GM12891 (cell line): ENCODE measurements around the gene LRRC36.

Source experiments
- DNase-seq: peaks from one replicate; pipeline ENCODE4 v3.0.0; 2011; ENCODE audit warnings: low spot score; ENCODE audit not compliant: insufficient read length
- FAIRE-seq: peaks from 2 replicates; lab custom pipeline; 2011; peaks lifted over from hg19 to GRCh38; lab: Jason Lieb, UNC
- PAX5 ChIP-seq: IDR thresholded peaks from 2 replicates; pipeline ENCODE4 v1.6.1; 2011; ENCODE audit warnings: low read length, moderate library complexity, mild to moderate bottlenecking; ENCODE audit not compliant: insufficient read depth, severe bottlenecking
- POLR2A ChIP-seq: IDR thresholded peaks from 2 replicates; pipeline ENCODE4 v1.6.1; 2011; ENCODE audit warnings: low read depth, low read length, control low read depth
- POLR2AphosphoS5 ChIP-seq: IDR thresholded peaks from 2 replicates; pipeline ENCODE4 v1.6.1; 2011; ENCODE audit warnings: low read depth, low read length, control low read depth
- POU2F2 ChIP-seq: IDR thresholded peaks from 2 replicates; pipeline ENCODE4 v1.6.1; 2011; ENCODE audit warnings: low read depth, mild to moderate bottlenecking, control low read depth, low read length, moderate library complexity
- SPI1 ChIP-seq: IDR thresholded peaks from 2 replicates; pipeline ENCODE4 v1.6.1; 2011; ENCODE audit warnings: low read depth, low read length, control low read depth
- TAF1 ChIP-seq: IDR thresholded peaks from 2 replicates; pipeline ENCODE4 v1.6.1; 2011; ENCODE audit warnings: low read depth, low read length, control low read depth

The LRRC36 gene

DNA sequence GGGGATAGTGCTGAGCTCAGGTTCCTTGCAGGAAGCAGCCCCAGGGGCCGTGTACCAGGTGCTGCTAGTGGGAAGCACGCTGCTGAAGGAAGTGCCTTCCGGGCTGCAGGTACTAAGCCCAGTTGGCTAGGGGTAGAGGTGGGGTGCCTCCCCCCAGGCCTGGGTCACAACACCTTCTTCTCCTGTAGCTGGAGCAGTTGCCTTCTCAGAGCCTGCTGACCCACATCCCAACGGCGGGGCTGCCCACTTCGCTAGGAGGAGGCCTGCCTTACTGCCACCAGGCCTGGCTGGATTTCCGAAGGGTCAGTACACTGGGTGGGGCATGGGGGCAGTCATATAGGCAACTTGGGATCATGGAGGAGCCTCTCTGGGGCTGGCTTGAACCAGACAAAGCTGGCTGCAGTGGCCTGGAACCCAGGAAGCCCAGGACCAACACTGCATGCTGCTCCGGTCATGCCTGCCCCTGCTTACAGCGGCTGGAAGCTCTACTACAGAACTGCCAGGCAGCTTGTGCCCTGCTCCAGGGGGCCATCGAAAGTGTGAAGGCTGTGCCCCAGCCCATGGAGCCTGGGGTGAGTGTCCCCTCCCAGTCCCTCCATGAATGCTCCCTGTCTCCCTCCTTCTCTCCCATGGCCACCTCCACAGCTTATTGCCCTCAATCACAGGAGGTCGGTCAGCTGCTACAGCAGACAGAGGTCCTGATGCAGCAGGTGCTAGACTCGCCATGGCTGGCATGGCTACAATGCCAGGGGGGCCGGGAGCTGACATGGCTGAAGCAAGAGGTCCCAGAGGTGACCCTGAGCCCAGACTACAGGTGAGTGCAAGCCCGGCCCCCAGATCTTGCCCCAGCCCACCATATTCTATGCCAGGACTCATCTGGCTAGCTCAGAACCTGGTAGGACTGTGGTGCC is 44.8 kb upstream of the LRRC36 start:
- FAIRE-seq: no peak

DNA sequence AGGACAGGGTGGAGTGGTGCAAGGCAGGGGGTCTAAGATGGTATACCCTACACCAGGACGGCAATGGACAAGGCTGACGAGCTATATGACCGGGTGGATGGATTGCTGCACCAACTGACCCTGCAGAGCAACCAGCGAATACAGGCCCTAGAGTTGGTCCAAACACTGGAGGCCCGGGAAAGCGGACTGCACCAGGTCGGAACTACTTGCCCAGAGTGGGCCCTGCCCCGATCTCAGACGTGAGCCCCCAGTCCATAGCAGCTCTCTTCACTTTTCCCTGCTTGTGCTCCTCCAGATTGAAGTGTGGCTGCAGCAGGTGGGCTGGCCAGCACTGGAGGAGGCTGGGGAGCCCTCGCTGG is 44.2 kb upstream of the LRRC36 start:
- TF ChIP-seq POLR2A (no peak), PAX5 (no peak), POU2F2 (no peak), SPI1 (no peak), POLR2AphosphoS5 (no peak), TAF1 (no peak)
- DNase-seq (no peak), FAIRE-seq (no peak)

More for the DNA sequence above, 44.8 kb upstream of the LRRC36 start:
- TF ChIP-seq POU2F2: no peak
- no peak for TF ChIP-seq PAX5
- TF ChIP-seq TAF1: no peak
- no peak for TF ChIP-seq POLR2A
- no peak for TF ChIP-seq POLR2AphosphoS5
- TF ChIP-seq SPI1: no peak
- DNase-seq: no peak

DNA sequence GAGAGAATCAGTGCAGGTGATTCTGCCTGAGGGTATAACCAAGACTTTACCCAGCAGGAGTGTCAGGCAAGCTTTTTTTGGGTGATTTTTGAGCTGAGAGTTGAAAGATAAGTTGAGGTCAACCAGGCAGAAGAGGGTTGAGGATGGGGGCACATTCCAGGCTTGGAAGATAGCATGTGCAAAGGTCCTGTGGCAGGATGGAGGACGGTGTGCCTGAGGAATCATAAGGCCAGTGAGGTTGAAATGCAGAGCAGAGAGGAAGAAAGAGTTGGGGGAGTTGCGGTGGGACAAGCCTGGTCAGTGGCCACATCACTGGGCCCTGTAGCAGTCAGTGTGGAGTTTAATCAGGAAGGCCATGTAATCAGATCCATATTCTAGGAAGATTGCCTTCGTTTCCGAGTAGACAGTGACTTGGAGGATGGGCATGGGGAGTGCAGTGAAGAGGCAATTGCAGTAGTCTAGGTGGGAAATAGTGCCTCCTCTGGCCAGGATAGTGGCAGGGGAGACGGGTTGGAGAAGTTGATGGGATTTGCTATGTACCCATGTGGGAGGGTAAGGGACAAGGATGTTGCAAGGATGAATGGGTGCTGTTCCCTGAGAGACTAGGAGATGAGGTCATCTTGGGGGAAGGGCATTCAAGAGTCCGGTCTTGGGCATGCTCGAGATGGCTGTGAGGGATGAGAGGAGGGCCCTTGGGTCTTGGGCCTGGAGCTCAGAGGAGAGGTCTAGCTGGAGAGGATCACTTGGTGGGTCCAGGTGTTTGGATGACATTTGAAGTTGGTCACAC is 43.4 kb upstream of the LRRC36 start:
- DNase-seq (no peak), FAIRE-seq (no peak)
- TF ChIP-seq POU2F2 (no peak), SPI1 (no peak), TAF1 (no peak), PAX5 (no peak), POLR2A (no peak), POLR2AphosphoS5 (no peak)

GRCh38 chr16:67283826-67284555 is 42.6 kb upstream of the LRRC36 start:
- FAIRE-seq (no peak), DNase-seq (no peak)
- TF ChIP-seq POU2F2: no peak
- TF ChIP-seq POLR2A: no peak
- no peak for TF ChIP-seq PAX5
- no peak for TF ChIP-seq POLR2AphosphoS5
- no peak for TF ChIP-seq TAF1
- TF ChIP-seq SPI1: no peak

DNA sequence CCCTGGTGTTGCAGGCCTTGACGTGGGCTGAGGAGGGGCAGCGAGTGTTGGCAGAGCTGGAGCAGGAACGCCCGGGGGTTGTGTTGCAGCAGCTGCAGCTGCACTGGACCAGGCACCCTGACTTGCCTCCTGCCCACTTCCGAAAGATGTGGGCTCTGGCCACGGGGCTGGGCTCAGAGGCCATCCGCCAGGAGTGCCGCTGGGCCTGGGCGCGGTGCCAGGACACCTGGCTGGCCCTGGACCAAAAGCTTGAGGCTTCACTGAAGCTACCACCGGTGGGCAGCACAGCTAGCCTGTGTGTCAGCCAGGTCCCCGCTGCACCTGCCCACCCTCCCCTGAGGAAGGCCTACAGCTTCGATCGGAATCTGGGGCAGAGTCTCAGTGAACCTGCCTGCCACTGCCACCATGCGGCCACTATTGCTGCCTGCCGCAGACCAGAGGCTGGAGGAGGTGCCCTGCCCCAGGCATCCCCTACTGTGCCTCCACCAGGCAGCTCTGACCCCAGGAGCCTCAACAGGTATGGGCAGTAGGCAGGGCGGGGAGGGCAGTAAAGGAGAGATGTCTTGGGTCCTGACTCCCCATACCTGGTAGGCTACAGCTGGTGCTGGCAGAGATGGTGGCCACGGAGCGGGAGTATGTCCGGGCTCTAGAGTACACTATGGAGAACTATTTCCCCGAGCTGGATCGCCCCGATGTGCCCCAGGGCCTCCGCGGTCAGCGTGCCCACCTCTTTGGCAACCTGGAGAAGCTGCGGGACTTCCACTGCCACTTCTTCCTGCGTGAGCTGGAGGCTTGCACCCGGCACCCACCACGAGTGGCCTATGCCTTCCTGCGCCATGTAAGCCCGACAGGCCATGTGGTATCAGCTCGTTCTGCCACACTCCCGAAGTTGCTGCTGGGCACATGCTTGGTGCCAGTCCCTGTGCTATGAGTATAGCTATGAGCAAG is 41.6 kb upstream of the LRRC36 start:
- peak; percentile 46 for DNase-seq
- no peak for TF ChIP-seq SPI1
- no peak for TF ChIP-seq POLR2A
- TF ChIP-seq POLR2AphosphoS5: no peak
- TF ChIP-seq TAF1: no peak
- no peak for TF ChIP-seq POU2F2
- TF ChIP-seq PAX5: no peak
- FAIRE-seq: peak; percentile 47

- no peak for TF ChIP-seq POLR2AphosphoS5
- no peak for TF ChIP-seq SPI1
- no peak for TF ChIP-seq PAX5
- no peak for TF ChIP-seq POU2F2
- no peak for TF ChIP-seq POLR2A
- no peak for TF ChIP-seq TAF1
- no peak for DNase-seq
- FAIRE-seq: no peak
Measured at GRCh38 chr16:67286441-67287235, 40.0 kb upstream of the LRRC36 start.

GRCh38 chr16:67287960-67288359 is 38.7 kb upstream of the LRRC36 start:
- DNase-seq (no peak), FAIRE-seq (no peak)
- TF ChIP-seq PAX5: no peak
- no peak for TF ChIP-seq POLR2A
- no peak for TF ChIP-seq POLR2AphosphoS5
- TF ChIP-seq TAF1: no peak
- no peak for TF ChIP-seq POU2F2
- no peak for TF ChIP-seq SPI1
